ENCODE results near the gene HDAC2.
"Not testable (repeated sequence)": the region's sequence is repeated elsewhere in the genome, so short reads cannot be mapped to it uniquely, and the experiment has no call there.

The HDAC2 gene

DNA sequence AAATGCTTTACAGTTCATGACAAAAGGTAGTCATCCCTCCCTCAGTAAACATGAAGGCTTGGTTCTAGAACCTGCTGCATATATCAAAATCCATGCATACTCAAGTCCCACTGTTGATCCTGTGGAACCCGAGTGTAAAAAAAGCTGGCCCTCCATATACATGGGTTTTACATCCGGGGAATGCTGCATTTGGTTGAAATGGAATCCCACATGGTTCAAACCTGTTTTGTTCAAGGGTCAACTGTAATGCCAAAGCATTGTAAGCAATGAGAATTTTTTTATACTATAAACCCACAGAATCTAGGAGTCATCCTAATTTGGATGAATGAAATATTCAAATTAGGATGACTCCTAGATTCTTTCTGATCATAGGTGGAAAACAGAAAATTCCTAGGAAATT lies 5.9 kb upstream of the HDAC2 start:
- DNase-seq (ENCODE audit: low read depth in 2 of 2) = no peak

DNA sequence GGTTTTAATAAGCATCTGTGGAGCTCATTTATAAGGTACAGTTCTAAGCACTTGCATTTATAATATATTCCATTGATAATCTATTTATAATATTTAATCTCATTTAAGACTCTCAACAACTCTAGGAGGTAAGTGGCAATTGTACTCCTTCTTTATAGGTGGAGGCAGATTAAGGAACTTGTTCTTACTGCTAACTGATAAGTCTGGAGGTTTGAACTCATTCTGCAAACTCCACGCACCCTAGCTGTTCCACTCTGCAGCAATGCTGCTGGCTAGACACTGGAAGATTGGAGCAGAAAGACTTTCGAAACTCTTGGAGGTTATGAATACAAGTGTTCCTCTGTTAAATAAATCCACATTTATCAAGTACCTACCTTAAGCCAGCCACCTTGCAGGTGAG lies 793 bp upstream of the HDAC2 start:
- no peak for DNase-seq (ENCODE audit: low read depth in 2 of 2)

DNA sequence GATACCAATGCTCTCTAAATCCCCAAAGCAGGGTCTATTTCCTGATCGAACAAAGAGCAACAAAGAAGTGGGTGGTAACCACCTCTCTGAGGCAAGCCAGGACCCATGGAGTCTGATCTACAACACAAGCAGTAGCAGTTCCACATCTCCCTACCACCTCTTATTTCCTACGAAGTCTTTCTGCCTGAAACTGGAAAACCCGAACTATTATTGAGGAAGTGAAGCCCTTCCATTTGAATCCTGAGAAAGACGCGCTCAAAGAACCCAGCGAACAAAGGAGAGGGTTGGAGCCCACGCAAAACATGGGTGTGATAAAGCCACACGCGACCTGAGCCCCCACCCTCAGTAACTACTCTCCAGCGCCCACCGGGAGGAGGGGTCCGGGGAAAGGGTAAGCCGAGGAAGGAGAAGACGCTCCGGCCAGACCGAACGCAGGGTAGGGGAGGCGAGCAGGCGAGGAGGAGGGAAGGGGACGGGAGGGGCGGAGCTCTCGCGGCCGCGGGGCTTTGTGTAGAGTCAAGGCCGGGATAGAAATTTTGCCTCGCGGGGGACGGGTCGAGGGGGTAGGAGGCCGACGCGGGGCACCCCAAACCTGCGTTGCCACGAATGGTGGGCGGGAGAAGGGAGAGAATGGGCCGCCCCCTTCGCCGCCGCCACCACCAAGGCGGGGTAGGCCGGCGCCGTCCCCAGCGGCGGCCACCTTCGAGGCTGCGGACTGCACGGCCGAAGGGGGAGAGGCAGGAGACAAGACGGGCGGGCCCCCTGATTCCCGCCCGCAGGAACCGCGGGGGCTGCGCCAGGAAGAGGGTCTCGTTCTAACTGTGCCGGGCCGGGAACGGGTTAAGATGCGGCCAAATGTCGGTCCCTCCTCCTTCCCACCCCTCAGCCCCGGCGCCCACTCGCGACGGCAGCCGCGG lies 802 bp downstream of the HDAC2 start:
- peak in 1 of 2 donors; percentile 39 for DNase-seq (ENCODE audit: low read depth in 2 of 2)

DNA sequence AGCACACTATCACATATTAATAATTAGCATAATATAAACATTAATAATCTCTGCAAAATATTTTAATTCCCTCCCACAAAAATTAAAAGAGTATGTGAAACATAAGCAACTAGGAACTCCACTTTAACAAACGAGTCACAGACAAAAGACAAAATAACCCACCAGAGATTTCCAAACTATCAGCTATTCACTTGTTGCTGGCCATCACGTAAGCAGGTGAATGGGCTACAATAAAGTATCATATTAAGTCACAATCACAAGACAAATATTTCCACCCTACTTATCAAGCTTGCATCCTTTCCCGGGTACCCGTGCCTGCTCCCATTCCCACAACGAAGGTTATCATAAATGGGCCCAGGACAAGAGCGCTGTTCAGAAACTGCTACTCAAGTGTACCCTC lies 2.5 kb downstream of the HDAC2 start:
- no peak for DNase-seq (ENCODE audit: low read depth in 2 of 2)

DNA sequence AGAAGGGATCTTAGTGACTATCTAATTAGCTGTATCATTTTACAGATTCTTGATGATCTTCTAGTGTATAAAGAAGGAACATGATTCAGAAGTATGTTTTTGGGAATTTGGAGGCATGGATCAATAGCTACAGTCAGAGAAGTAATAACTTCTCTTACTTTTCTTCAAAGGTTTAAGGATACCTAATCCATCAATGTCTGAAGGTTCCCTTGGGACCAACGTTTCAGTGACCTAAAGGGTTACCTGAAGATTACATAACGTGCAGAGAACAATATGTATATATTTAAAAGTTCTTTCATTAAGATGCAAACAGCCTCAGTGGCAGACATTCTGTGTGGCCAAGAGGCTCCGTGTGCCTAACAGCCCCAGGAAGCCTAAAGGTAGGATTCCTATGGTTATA lies 3.2 kb downstream of the HDAC2 start:
- no peak for DNase-seq (ENCODE audit: low read depth in 2 of 2)

DNA sequence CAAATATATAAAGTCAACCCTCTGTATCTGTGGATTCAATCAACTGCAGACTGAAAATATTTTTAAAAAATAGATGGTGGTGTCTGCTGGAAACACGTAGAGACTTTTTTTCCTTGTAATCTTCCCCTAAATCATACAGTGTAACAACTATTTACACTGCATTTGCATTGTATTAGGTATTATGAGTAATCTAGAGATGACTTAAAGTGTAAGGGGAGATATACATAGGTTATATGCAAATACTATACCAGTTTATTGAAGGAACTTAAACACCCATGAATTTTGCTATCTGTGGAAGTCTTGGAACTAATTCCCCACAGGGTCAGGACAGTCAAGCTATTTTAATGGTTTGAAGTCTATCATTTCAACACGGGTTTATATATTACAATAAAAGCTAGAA lies 10.2 kb downstream of the HDAC2 start:
- no peak for DNase-seq (ENCODE audit: low read depth in 2 of 2)

DNA sequence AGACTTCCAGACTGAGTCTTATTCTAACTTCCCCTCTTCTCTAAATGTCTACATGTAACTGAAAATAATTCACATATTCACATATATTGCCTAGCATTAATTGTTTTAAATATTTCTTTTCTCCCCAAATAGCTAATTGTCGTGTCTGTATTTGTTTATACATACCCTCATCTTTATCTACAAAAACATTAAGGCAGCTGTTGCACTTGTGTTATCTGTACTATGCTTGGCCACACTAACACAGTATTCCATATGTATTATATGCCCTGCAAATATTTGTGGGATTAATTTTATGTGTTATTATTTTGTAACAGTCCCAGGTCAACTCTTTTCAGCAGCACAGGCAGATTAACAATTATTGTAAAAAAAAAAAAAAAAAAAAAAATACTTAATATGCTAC lies 11.7 kb downstream of the HDAC2 start:
- no peak for DNase-seq (ENCODE audit: low read depth in 2 of 2)

DNA sequence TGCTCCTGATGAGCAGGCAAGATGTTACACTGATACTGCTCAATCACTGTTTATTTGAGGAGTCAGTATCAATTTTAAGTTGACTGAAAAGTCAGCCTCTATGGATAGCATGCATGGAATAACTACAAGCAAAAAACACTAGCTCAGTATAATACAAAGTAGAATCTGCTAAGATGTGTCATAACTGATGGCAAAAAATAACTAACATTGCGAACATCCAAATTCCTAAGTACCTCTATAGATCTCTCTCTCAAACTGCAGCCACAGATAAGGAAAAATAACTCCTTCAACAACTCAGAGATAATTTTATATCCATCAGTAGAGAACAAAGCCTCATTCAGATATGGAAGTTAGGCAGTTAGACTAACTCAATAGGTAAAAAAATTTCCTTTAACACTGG lies 16.3 kb downstream of the HDAC2 start:
- DNase-seq (ENCODE audit: low read depth in 2 of 2) = no peak

DNA sequence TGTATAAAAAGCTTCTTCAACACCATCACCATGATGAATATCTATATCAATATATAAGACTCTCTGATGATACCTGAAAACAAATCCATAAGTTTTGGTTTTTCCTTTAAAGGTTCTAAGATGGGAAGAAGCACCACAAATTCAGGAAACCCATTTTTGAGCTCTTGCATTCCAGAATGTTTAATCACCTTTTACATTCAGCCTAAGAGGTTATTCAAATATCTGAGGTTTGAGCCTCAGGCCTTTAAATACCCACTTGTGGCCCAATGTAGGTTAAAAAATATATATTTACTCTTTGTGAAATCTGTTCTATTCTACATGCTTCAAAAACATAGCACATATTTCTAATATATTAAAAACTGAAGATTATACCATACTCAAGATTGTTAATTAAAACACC lies 17.6 kb downstream of the HDAC2 start:
- no peak for DNase-seq (ENCODE audit: low read depth in 2 of 2)

DNA sequence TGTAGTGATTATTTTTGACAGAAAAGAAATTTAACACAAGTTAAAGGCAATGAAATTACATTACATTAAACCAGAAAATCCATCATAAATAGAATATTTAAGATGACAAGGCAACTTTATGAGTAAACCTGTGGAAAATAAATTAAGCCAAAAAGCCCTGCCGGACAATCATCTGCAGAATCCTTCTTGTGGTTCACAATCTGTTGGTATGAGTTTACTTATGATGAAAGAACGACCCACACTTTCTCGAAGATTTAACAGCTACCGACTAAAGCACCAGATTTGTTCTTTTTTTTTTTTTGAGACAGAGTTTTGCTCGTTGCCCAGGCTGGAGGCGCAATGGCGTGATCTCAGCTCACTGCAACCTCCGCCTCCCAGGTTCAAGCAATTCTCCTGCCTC lies 21.4 kb downstream of the HDAC2 start:
- DNase-seq (ENCODE audit: low read depth in 2 of 2) = no peak

DNA sequence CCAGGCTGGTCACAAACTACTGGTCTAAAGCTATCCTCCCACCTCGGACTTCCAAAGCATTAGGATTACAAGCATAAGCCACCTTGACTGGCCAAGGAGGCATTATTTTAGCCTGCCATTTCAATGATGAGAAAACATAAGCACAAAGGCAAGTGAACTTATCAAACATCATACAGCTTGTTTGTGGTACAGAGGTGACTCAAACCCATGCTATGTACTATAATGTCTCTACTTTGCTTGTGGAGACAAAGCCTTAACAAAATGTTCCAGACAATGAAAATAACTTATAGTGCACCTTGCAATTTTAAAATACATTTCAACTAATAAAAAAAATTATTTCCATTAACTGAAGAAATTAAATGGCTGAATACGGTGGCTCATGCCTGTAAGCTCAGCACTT lies 26.2 kb downstream of the HDAC2 start:
- DNase-seq (ENCODE audit: low read depth in 2 of 2) = no peak

DNA sequence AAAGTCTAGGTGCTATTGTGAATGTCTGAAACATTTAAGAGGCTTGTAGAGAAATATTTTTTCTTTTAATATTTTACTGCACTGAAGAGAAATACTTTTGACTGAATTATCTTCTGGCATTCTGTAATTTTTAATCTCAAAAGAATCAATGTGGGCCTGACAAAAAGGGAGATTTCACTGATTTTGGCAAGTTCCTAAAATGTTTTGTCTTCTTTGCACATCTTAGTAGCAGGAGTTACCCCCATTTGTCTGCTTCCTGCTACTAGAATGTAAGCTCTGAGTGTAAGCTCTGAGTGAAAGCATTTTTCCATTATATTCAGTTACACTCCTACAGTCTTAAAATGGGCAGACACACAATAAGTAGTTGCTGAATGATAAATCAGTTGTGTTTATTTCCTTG lies 31.1 kb downstream of the HDAC2 start:
- no peak for DNase-seq (ENCODE audit: low read depth in 2 of 2)

DNA sequence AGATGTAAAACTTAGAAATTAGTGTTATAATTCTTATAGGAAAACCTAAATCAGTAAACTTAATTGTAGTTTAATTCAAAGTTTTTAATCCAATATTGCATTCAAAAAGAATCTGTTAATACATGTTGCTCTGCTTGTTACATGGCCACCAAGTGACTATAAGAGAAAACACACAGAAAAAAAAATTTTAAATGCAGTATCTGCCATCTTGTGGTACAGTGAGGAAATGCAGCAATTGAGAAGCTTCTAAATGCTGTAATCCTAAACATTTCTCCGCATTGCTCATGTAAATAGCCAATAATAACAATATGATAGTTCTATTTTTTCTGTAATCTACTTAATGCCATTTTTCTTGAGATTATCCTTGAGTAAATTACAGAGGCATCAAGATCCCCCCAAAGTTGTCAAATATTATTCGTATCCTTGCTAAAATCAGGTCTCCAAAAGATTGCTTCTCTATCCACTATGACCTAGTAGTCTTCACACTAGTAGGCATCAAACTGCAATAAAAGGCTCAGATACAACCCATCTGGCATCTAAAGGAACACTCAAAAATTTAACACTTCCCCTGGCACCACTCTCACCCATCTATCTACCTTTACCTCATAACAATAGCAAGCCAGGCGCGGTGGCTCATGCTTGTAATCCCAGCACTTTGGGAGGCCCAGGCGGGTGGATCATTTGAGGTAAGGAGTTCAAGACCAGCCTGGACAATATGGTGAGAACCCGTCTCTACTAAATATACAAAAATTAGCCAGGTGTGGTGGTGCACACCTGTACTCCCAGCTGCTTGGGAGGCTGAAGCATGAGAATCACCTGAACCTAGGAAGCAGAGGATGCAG lies 34.6 kb downstream of the HDAC2 start:
- DNase-seq (ENCODE audit: low read depth in 2 of 2) = peak in 1 of 2 donors; percentile 7

DNA sequence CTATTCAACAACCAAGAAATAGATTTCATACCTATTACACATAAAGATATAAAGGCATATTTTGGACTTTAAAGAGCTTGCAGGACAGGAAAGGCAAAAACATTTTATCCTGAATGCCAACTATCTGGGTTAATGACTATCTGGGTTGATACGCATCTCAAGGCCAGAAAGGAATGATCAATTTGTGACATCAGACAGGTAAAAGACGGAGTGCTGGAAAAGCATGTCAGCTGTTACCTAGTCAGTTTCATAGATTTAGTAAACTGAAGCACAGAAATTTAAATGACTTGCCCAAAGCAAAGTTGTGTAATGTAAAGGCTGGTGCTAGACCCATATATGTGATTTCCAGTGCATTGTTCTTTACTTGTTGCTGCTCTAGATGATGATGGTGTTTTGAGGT lies 36.8 kb downstream of the HDAC2 start:
- no peak for DNase-seq (ENCODE audit: low read depth in 2 of 2)

DNA sequence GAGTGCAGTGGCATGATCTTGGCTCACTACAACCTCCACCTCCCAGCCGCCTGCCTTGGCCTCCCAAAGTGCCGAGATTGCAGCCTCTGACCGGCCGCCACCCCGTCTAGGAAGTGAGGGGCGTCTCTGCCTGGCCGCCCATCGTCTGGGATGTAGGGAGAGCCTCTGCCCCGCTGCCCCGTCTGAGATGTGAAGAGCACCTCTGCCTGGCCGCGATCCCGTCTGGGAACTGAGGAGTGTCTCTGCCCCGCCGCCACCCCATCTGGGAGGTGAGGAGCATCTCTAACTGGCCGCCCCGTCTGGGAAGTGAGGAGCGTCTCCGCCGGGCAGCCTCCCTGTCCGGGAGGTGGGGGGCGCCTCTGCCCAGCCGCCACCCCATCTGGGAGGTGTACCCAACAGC lies 39.0 kb downstream of the HDAC2 start:
- DNase-seq (ENCODE audit: low read depth in 2 of 2) = not testable (repeated sequence)

DNA sequence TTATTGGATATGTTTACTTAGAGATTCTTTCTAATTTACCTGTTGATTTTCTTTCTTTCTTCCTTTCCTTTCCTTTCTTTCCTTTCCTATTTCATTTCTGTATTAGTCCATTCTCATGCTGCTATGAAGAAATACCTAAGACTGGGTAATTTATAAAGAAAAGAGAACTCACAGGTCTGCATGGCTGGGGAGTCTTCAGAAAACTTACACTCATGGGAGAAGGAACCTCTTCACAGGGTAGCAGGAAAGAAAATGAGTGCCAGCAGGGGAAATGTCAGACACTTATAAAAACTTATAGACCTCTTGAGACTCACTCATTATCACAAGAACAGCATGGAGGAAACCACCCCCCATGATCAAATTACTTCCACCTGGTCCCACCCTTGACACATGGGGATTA lies 40.8 kb downstream of the HDAC2 start:
- DNase-seq (ENCODE audit: low read depth in 2 of 2) = no peak

DNA sequence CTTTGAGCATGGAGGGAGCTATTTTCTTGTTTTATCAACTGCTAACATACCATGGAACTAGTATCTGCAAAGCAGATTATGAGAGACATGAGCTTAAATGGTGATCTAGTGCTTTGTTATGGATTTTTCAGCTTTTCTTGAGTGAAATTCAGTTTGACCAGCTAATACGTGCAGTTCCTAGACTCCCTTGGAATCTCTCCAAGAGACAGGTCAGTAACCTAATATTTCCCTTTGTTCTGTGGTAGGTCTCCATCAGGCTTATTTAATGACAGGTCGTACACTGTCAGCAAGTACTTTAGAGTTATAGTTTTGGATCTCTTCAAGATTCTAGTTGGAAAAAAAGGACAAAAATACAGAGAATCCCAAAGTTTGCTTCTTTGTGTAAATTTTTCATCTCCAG lies 43.9 kb downstream of the HDAC2 start:
- DNase-seq (ENCODE audit: low read depth in 2 of 2) = no peak

DNA sequence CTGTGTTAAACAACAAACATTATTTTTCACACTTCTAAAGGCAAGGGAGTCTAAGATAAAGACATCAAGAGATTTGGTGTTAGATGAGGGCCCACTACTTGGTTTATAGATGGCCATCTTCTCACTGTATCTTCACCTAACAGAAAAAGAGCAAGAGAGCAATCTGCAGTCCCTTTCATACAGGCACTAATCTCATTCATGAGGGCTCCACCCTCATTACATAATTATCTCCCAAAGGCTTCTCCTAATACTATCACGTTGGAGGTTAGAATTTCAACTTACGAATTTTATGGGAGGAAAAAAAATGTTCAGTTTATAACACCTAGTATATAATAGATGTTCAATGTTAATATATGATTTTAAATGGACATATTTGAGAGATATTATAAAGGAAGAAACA lies 45.6 kb downstream of the HDAC2 start:
- DNase-seq (ENCODE audit: low read depth in 2 of 2) = no peak

DNA sequence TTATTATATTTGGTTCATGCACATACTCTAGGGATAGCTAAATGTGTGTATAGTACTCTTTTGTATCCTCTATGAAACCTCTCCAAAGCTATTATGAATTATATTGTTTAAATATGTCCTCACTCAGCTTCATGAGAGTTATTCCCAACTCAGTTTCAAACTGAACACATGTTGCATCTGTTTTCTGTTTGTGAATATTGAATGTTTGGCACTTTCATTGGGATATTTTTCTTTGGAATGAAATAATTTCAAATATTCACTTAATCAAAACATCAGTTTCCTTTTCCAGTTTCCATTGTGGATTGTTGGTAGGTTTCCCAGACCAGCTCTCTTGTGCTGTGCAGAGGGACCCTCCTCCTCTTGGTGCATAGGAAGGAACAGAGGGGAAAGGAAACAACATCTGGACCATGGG lies 46.6 kb downstream of the HDAC2 start:
- DNase-seq (ENCODE audit: low read depth in 2 of 2) = no peak

DNA sequence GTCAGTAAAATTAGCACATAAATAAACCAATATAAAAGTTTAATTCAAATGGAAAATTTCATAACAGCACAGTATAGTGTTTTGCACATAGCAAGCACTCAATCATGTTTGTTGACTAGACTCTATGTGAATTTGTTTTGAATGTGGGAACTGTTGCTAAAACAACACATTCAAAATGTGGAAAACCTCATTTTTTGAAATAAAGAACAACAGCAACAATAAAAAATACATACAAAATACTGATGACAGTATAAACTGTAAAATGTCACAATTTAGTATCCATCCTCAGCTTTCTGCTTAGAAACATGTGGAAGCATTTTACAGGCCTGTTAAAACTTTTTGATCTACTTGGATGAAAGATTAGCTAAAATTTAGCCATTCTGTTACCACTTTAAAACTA lies 47.4 kb downstream of the HDAC2 start:
- DNase-seq (ENCODE audit: low read depth in 2 of 2) = no peak

DNA sequence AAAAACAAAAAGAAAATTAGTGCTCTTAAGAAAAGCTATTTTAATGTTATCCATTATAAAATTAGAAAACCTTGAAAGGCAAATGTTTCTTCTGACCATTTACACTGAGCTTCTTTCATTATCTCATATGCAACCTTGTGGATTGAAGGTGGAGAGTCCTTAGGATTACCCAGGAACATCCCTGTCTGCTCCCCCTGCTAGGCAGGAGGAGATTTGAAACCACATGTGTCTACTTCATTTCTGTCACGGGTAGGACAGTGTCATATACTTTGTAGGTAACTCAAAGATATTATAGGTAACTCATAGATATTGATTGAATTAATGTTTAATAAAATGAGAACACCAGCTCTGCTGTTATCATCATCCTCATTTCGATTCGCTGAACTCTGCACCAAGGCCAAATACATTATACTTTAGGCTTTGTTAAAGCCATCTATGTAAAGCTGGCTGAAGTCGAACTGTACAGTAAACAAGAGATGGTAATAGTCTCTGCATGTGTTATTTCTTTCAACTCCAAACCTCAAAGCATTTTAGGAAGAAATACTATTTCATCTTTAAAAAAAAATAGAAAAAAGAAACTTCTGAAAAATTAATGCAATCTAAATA lies 49.5 kb downstream of the HDAC2 start:
- no peak for DNase-seq (ENCODE audit: low read depth in 2 of 2)

DNA sequence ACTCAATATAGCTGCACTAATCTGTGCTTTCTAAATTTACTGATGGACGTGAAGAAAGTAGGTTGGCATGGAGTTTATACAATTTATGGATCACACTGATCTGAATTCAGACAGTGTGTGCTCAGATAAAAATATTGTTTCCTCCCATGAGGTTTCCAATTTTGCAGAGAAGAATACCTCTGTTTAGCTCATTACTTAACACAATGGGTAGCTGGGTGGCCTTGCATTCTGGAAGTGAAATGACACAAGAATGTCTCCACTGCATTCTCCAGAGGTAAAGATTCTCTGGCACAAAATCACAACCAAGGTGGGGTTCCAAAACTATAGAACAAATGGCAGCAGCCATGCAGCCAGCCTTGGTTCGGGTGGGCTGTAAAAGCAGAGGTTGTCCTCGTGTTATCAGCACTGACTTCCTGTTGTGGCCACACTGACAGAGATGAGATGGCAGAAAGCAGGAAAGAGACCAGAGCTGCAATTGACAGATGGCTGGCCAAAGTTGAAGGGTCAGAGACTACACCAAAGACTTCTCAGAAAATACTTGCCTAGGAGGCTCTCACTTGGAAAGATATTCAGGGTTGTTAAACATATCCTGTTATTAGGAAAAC lies 50.2 kb downstream of the HDAC2 start:
- DNase-seq (ENCODE audit: low read depth in 2 of 2) = no peak
